Suprapubic skin (tissue), 4 donors: ENCODE results near the gene CAPG. TPM values are rescaled to one million over a fixed set of nuclear protein-coding genes. Genes with fewer than 3 reads are reported as not detected.

Experiments
- DNase-seq, 2 donors: peaks; one replicate each; pipeline ENCODE4 v3.0.0-alpha.2; 2019; ENCODE audit warnings: low spot score in 2 of 2
- H3K27ac ChIP-seq: fragments of 200-600 bp; sonication (generic); one replicate; pipeline ENCODE4 v1.5.1; 2019
- H3K27me3 ChIP-seq: fragments of 200-600 bp; sonication (generic); one replicate; pipeline ENCODE4 v1.5.1; 2019
- H3K36me3 ChIP-seq: fragments of 200-600 bp; sonication (generic); one replicate; pipeline ENCODE4 v1.5.1; 2019
- H3K4me1 ChIP-seq: fragments of 200-600 bp; sonication (generic); one replicate; pipeline ENCODE4 v1.5.1; 2019
- H3K4me3 ChIP-seq: fragments of 200-600 bp; sonication (generic); one replicate; pipeline ENCODE4 v1.5.1; 2019; ENCODE audit warnings: mild to moderate bottlenecking
- H3K9me3 ChIP-seq: fragments of 200-600 bp; sonication (generic); one replicate; pipeline ENCODE4 v1.5.1; 2019
- CTCF ChIP-seq, 2 donors: fragments of 200-600 bp in 1 of 2; fragments of 450-650 bp in 1 of 2; sonication (generic) in 1 of 2; IDR thresholded peaks; one replicate each; pipeline ENCODE4 v1.5.1; 2016 to 2019; ENCODE audit warnings: antibody characterized with exemption in 2 of 2, mild to moderate bottlenecking in 1 of 2, moderate library complexity in 1 of 2
- EP300 ChIP-seq: sonication (generic); formaldehyde crosslinking; IDR thresholded peaks from one replicate; pipeline ENCODE4 v1.6.1; 2017; ENCODE audit warnings: antibody characterized with exemption
- POLR2A ChIP-seq, 2 donors: fragments of 450-650 bp; IDR thresholded peaks; one replicate each; pipeline ENCODE4 v1.6.1; 2017; ENCODE audit warnings: antibody characterized with exemption in 2 of 2, mild to moderate bottlenecking in 2 of 2, moderate library complexity in 2 of 2
- POLR2AphosphoS5 ChIP-seq, 3 donors: sonication (generic); formaldehyde crosslinking; IDR thresholded peaks; one replicate each; pipeline ENCODE4 v1.6.1; 2017; ENCODE audit warnings: antibody characterized with exemption in 3 of 3
- WGBS: methylation state at CpG from one replicate; pipeline ENCODE4 v1.1.5; 2018; 5-methylcytosine and 5-hydroxymethylcytosine counted together
- total RNA-seq, 4 donors: library from RNA; depleted of rRNA; stranded (reverse); fragments of >200 nt; gene quantifications; one replicate each; pipeline ENCODE4 v1.1.0, GENCODE V29; 2016

CAPG gene
- total RNA-seq, 4 donors from 2014 or later = 139 to 212 (median 172) TPM

GRCh38 chr2:85425588-85425987, 15.4 kb upstream of the CAPG start:
- 82% methylated on average over 3 of the region's 3 CpGs for WGBS
- Histone ChIP-seq H3K4me1 (peaks cover 10% of the 10 kb centered on the region), H3K27me3 (no peaks in the 10 kb centered on the region), H3K36me3 (no peaks in the 10 kb centered on the region), H3K27ac (no peak overlapping the region), H3K4me3 (no peak overlapping the region), H3K9me3 (no peaks in the 10 kb centered on the region)
- no peak for DNase-seq
- no peak for TF ChIP-seq POLR2A (IDR thresholded peaks at IDR 0.05)
- no peak for TF ChIP-seq POLR2AphosphoS5 (IDR thresholded peaks at IDR 0.05)
- no peak for TF ChIP-seq CTCF (IDR thresholded peaks at IDR 0.05)
- TF ChIP-seq EP300 = no peak

- no peak overlapping the region for H3K4me3 ChIP-seq
- no peak for TF ChIP-seq CTCF (IDR thresholded peaks at IDR 0.05)
- TF ChIP-seq POLR2AphosphoS5 (IDR thresholded peaks at IDR 0.05) = no peak
- TF ChIP-seq POLR2A (IDR thresholded peaks at IDR 0.05) = no peak
- no peak for TF ChIP-seq EP300
- H3K27me3 ChIP-seq = no peaks in the 10 kb centered on the region
- 89% methylated on average over 5 of the region's 5 CpGs for WGBS
- no peak for DNase-seq
- no peaks in the 10 kb centered on the region for H3K9me3 ChIP-seq
- H3K36me3 ChIP-seq = no peaks in the 10 kb centered on the region
- peaks cover 29% of the 10 kb centered on the region for H3K4me1 ChIP-seq
- no peak overlapping the region for H3K27ac ChIP-seq
Observed at GRCh38 chr2:85423525-85423924, 13.4 kb upstream of the CAPG start.

- H3K27ac ChIP-seq = no peak overlapping the region
Observed at GRCh38 chr2:85422072-85422457, 11.9 kb upstream of the CAPG start.

GRCh38 chr2:85421260-85422071, 11.3 kb upstream of the CAPG start:
- Histone ChIP-seq H3K27me3 (no peaks in the 10 kb centered on the region), H3K4me3 (no peak overlapping the region), H3K27ac (peak overlapping the region; percentile 92), H3K36me3 (no peaks in the 10 kb centered on the region), H3K4me1 (peaks cover 35% of the 10 kb centered on the region), H3K9me3 (no peaks in the 10 kb centered on the region)
- no peak for DNase-seq
- TF ChIP-seq POLR2AphosphoS5 (IDR thresholded peaks at IDR 0.05) = no peak
- 75% methylated on average over 13 of the region's 13 CpGs for WGBS

More at GRCh38 chr2:85422072-85422457, 11.9 kb upstream of the CAPG start:
- Histone ChIP-seq H3K4me1 (peaks cover 35% of the 10 kb centered on the region), H3K36me3 (no peaks in the 10 kb centered on the region), H3K9me3 (no peaks in the 10 kb centered on the region), H3K4me3 (no peak overlapping the region), H3K27me3 (no peaks in the 10 kb centered on the region)
- DNase-seq = no peak
- TF ChIP-seq CTCF (IDR thresholded peaks at IDR 0.05) = no peak
- TF ChIP-seq POLR2A (IDR thresholded peaks at IDR 0.05) = no peak
- TF ChIP-seq EP300 = no peak
- no peak for TF ChIP-seq POLR2AphosphoS5 (IDR thresholded peaks at IDR 0.05)
- WGBS = 90% methylated on average over 2 of the region's 2 CpGs

GRCh38 chr2:85420536-85421259, 10.5 kb upstream of the CAPG start:
- peak; percentile 94 to 96 for DNase-seq
- peak overlapping the region; percentile 92 for H3K27ac ChIP-seq
- no peaks in the 10 kb centered on the region for H3K9me3 ChIP-seq
- TF ChIP-seq CTCF (IDR thresholded peaks at IDR 0.05) (peak; percentile 98 to 100), POLR2AphosphoS5 (IDR thresholded peaks at IDR 0.05) (peak in 2 of 3 donors; percentile 28 to 78), EP300 (no peak), POLR2A (IDR thresholded peaks at IDR 0.05) (no peak)
- no peaks in the 10 kb centered on the region for H3K36me3 ChIP-seq
- 25% methylated on average over 22 of the region's 22 CpGs for WGBS
- peaks cover 35% of the 10 kb centered on the region for H3K4me1 ChIP-seq
- H3K27me3 ChIP-seq = no peaks in the 10 kb centered on the region
- peak overlapping the region; percentile 19 for H3K4me3 ChIP-seq
